ENCODE data around the gene DTYMK.

DTYMK gene

DNA sequence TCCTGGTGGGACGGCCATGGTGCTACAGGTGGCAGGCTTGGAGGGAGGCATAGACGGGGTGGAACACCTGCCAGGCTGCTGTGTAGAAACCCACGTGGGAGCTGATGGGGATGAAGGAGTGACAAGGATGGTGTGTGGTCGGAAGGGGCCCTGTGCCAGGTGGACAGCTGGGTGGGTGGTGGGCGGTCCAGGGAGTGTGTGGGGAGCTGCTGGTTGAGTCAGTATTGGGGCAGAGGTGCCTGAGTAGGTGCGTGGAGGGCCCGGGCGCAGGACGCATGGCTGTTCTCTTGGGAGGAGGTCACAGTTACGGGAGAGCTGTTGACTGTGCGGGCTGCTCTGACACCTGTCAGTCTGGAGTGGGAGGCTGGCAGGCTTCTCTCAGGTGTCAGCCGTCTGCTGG is 35.2 kb upstream of the DTYMK start:
- TF ChIP-seq, protein P1, sequence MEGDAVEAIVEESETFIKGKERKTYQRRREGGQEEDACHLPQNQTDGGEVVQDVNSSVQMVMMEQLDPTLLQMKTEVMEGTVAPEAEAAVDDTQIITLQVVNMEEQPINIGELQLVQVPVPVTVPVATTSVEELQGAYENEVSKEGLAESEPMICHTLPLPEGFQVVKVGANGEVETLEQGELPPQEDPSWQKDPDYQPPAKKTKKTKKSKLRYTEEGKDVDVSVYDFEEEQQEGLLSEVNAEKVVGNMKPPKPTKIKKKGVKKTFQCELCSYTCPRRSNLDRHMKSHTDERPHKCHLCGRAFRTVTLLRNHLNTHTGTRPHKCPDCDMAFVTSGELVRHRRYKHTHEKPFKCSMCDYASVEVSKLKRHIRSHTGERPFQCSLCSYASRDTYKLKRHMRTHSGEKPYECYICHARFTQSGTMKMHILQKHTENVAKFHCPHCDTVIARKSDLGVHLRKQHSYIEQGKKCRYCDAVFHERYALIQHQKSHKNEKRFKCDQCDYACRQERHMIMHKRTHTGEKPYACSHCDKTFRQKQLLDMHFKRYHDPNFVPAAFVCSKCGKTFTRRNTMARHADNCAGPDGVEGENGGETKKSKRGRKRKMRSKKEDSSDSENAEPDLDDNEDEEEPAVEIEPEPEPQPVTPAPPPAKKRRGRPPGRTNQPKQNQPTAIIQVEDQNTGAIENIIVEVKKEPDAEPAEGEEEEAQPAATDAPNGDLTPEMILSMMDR (IDR thresholded peaks at IDR 0.05; ENCODE audit: low read depth, low read length): no peak

DNA sequence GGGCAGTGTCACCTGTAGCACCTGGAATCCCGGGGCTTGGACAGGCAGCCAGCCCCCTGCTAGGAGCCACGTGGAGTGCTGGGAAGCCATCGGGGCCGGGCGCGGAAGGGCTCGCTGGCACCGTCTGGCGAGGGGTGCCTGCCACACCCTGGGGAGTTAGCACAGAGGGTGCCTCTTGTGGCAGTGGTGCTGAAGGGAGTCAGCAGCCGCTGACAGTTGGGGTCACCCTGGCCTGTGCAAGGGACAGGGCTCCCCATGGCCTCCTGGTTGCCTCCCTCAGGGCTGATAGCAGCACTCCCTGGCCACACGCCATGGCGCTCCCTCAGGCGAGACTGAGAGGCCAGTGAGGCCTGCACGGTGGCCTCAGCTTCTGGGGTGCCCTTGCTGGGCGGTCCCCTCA is 33.9 kb upstream of the DTYMK start:
- TF ChIP-seq, protein P1 (IDR thresholded peaks at IDR 0.05; ENCODE audit: low read depth, low read length): no peak
- no peak overlapping the region for H3K4me3 ChIP-seq (ENCODE audit: low read depth, low read length)

More for the DNA sequence above, 35.2 kb upstream of the DTYMK start:
- H3K4me3 ChIP-seq (ENCODE audit: low read depth, low read length): no peak overlapping the region

DNA sequence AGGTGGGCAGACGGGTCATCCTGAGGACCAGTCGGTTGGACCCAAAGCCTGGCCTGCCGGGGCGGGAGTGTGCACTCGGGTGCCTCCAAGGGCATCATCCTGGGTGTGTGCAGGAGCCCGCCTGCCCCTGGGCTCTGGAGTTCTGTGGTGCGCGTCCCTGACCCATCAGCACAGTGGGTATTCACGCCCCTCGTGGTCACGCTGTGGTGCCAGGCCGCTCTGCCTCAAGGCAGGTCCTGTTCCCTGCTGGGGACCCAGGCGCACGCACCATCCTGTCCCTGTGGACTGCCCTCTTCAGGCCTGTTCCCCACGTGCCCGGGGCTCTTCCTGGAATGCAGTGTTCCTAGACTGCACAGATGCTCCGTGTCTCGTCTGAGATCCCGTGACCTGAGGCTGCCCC is 33.5 kb upstream of the DTYMK start:
- TF ChIP-seq, protein P1 (IDR thresholded peaks at IDR 0.05; ENCODE audit: low read depth, low read length): no peak
- H3K4me3 ChIP-seq (ENCODE audit: low read depth, low read length): no peak overlapping the region

DNA sequence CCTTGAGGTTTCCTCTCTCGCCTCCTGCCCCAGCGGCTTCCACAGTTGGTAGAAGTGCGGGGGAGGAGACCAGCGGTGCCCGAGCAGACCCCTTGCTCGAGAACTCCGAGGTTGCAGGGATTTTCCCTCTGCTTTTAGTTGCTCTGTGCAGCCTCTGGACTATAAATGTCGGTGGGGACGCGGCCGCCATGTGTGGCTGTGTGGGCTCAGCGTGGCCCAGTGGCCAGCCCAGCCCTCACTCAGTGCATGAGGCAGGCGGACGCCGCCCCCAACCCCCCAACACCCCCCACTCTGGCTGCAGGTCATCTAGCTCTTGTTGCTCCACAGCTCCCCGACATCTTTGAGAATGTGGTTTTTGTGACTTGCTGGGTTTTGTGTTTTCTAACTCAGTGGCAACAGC is 32.5 kb upstream of the DTYMK start:
- TF ChIP-seq, protein P1 (IDR thresholded peaks at IDR 0.05; ENCODE audit: low read depth, low read length): no peak
- no peak overlapping the region for H3K4me3 ChIP-seq (ENCODE audit: low read depth, low read length)

DNA sequence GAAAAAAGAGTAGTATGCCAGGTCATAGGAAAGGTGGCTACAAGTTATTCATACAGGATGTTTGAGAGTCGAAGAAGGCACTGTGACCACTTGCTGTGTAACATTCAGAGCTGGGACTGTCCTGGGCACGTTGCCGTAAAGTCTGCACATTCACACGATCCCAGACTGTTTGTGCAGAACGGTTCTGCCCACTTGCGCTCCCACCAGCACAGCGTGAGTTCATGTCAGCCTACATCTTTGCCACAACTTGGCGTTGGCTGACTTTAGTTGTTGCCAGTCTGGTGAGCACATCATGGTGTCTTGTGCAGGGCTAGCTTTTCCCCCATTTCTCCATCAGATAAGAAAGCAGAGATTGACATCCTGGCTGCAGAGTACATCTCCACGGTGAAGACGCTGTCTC is 22.3 kb upstream of the DTYMK start:
- TF ChIP-seq, protein P1 (IDR thresholded peaks at IDR 0.05; ENCODE audit: low read depth, low read length): no peak
- H3K4me3 ChIP-seq (ENCODE audit: low read depth, low read length): no peak overlapping the region

DNA sequence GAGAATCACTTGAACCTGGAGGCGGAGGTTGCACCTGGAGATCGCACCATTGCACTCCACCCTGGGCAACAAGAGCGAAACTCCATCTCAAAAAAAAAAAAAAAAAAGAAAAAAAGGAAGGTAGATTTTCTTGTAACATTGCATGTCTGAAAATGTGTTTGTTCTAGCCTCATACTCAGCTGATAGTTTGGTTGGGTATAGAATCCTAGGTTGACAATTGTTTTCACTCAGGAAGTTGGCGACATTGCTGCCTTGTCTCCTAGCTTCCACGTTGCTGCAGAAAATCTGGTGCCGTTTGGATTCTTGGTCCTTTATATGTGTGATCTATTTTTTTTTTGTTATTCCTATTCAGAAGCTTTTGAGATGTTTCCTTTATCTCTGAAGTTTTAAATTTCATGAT is 19.9 kb upstream of the DTYMK start:
- TF ChIP-seq, protein P1 (IDR thresholded peaks at IDR 0.05; ENCODE audit: low read depth, low read length): no peak
- no peak overlapping the region for H3K4me3 ChIP-seq (ENCODE audit: low read depth, low read length)

DNA sequence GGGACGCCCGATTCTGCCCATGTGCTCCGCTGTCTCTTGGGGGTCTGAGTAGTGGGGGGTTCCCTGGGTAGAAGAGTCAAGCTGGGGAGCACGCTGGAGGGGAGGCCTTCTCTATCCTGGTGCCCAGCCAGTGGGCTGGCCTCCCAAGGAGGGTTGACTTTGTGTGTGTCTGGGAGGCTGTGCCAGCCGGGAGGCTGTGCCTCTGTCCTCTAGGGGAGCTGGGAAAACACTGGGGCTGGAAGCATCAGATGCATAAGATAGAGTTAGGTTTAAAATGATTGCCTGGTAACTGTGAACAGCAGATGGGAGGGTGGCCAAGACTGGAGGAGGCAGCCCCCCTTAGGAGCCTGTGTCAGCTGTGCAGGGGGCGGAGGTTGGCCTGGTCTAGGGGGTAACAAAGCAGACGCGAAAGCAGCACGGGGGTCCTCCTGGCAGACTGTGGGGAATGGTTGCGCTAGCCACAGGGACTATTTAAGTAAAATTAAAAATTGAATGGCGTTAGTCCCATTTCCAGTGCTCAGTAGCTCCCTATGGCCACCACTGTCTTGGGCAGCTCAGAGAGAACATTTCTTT is 16.5 kb upstream of the DTYMK start:
- peak overlapping the region; percentile 78 for H3K4me3 ChIP-seq (ENCODE audit: low read depth, low read length)
- TF ChIP-seq, protein P1 (IDR thresholded peaks at IDR 0.05; ENCODE audit: low read depth, low read length): 0 out of 2 replicates have a peak, but pooled peaks have one; percentile 1

Data from WI38 (cell line).